Ishikawa (cell line): ENCODE data around the gene PCSK7.

Source experiments
- CEBPB ChIP-seq: IDR thresholded peaks from 2 replicates; pipeline ENCODE4 v1.6.1; 2012
- CREB1 ChIP-seq: IDR thresholded peaks from 2 replicates; pipeline ENCODE4 v1.6.1; 2012; ENCODE audit warnings: low read depth
- FOXM1 ChIP-seq: IDR thresholded peaks from 2 replicates; pipeline ENCODE4 v1.6.1; 2012; ENCODE audit warnings: low read depth, borderline replicate concordance
- RAD21 ChIP-seq: IDR thresholded peaks from 2 replicates; pipeline ENCODE4 v1.6.1; 2012; ENCODE audit warnings: low read depth
- TAF1 ChIP-seq: IDR thresholded peaks from 2 replicates; pipeline ENCODE4 v1.6.1; 2012; ENCODE audit warnings: low read depth, mild to moderate bottlenecking
- YY1 ChIP-seq: IDR thresholded peaks from 2 replicates; pipeline ENCODE4 v1.6.1; 2012; ENCODE audit warnings: low read depth
- ZBTB7A ChIP-seq: IDR thresholded peaks from 2 replicates; pipeline ENCODE4 v1.6.1; 2012; ENCODE audit warnings: low read depth
- TF ChIP-seq, protein P1 (sequence below): IDR thresholded peaks from 2 replicates; pipeline ENCODE4 v1.6.1; 2012
- TF ChIP-seq, protein P2 (sequence below): IDR thresholded peaks from 2 replicates; pipeline ENCODE4 v1.6.1; 2012; ENCODE audit warnings: low read depth, mild to moderate bottlenecking

DNA sequence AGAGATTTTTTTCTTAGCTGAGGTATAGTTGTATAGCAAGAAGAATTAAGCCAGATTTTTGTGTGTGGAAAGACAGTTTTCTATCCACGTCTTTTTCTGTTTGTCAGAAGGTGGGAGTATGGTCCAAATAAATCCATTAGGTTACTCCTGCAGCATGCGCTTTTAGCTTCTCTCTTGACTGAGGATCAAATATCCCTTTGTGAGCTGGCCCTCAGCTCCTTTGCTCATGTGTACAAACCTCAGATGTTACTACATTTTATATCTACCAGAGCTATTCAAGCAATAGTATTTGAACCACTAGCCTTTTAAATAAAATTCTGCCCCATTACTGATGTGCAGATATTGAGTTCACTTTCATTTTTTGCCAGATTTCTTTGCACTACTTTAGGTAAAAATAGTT lies 62.1 kb downstream of the PCSK7 start:
- TF ChIP-seq CEBPB = no peak
- TF ChIP-seq, protein P1, sequence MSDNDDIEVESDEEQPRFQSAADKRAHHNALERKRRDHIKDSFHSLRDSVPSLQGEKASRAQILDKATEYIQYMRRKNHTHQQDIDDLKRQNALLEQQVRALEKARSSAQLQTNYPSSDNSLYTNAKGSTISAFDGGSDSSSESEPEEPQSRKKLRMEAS = no peak
- TF ChIP-seq ZBTB7A = no peak
- TF ChIP-seq CREB1 = no peak
- no peak for TF ChIP-seq YY1
- TF ChIP-seq RAD21 = no peak
- TF ChIP-seq, protein P2, sequence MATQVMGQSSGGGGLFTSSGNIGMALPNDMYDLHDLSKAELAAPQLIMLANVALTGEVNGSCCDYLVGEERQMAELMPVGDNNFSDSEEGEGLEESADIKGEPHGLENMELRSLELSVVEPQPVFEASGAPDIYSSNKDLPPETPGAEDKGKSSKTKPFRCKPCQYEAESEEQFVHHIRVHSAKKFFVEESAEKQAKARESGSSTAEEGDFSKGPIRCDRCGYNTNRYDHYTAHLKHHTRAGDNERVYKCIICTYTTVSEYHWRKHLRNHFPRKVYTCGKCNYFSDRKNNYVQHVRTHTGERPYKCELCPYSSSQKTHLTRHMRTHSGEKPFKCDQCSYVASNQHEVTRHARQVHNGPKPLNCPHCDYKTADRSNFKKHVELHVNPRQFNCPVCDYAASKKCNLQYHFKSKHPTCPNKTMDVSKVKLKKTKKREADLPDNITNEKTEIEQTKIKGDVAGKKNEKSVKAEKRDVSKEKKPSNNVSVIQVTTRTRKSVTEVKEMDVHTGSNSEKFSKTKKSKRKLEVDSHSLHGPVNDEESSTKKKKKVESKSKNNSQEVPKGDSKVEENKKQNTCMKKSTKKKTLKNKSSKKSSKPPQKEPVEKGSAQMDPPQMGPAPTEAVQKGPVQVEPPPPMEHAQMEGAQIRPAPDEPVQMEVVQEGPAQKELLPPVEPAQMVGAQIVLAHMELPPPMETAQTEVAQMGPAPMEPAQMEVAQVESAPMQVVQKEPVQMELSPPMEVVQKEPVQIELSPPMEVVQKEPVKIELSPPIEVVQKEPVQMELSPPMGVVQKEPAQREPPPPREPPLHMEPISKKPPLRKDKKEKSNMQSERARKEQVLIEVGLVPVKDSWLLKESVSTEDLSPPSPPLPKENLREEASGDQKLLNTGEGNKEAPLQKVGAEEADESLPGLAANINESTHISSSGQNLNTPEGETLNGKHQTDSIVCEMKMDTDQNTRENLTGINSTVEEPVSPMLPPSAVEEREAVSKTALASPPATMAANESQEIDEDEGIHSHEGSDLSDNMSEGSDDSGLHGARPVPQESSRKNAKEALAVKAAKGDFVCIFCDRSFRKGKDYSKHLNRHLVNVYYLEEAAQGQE = no peak
- TF ChIP-seq TAF1 = no peak
- TF ChIP-seq FOXM1 = no peak
